Natural killer cell (primary cell): ENCODE data around the gene P2RY2. TPM values are rescaled to one million over a fixed set of nuclear protein-coding genes. Genes with fewer than 3 reads are reported as not detected.

Source experiments
- ATAC-seq, 3 donors: fragments of 150-1000 bp in 2 of 3; fragments of 200-7000 bp in 1 of 3; cut with Tn5 transposase; 1 replicate in 1 of 3; 2 replicates in 2 of 3; pipeline ENCODE4 v1.10.0; 2021; ENCODE audit warnings: mild to moderate bottlenecking in 2 of 3, moderate library complexity in 2 of 3
- DNase-seq, 2 donors: peaks; one replicate each; pipeline versions ENCODE4 v3.0.0 to v3.0.0-alpha.2; 2013 to 2021; ENCODE audit warnings: mixed read lengths in 1 of 2
- H3K27ac ChIP-seq: one replicate; pipeline ENCODE4 v1.5.1; 2013; ENCODE audit warnings: mild to moderate bottlenecking, low read length
- H3K27me3 ChIP-seq: one replicate; pipeline ENCODE4 v1.6.1; 2013; ENCODE audit warnings: low read length; ENCODE audit not compliant: control insufficient read depth, insufficient read depth
- H3K36me3 ChIP-seq: one replicate; pipeline ENCODE4 v1.6.1; 2013; ENCODE audit warnings: low read length; ENCODE audit not compliant: control insufficient read depth, insufficient read depth
- H3K4me1 ChIP-seq: one replicate; pipeline ENCODE4 v1.6.1; 2013; ENCODE audit warnings: low read length; ENCODE audit not compliant: control insufficient read depth, insufficient read depth
- H3K4me3 ChIP-seq: one replicate; pipeline ENCODE4 v1.5.1; 2013; ENCODE audit warnings: low read length
- H3K9me3 ChIP-seq: one replicate; pipeline ENCODE4 v1.6.1; 2013; ENCODE audit warnings: low read length; ENCODE audit not compliant: control insufficient read depth, insufficient read depth
- H3K27ac Mint-ChIP-seq, 2 donors: one replicate each; pipeline ENCODE4 v1.8.0; 2022; ENCODE audit warnings: mild to moderate bottlenecking in 2 of 2, mixed read lengths in 2 of 2, moderate library complexity in 1 of 2
- H3K27me3 Mint-ChIP-seq, 2 donors: one replicate each; pipeline ENCODE4 v1.8.0; 2022; ENCODE audit warnings: low read depth in 2 of 2, mixed read lengths in 2 of 2
- H3K36me3 Mint-ChIP-seq: one replicate; pipeline ENCODE4 v1.8.0; 2022; ENCODE audit warnings: mixed read lengths
- H3K4me1 Mint-ChIP-seq, 2 donors: one replicate each; pipeline ENCODE4 v1.8.0; 2022; ENCODE audit warnings: mixed read lengths in 2 of 2
- H3K4me3 Mint-ChIP-seq: one replicate; pipeline ENCODE4 v1.8.0; 2022; ENCODE audit warnings: mild to moderate bottlenecking, moderate library complexity, mixed read lengths
- H3K9me3 Mint-ChIP-seq, 2 donors: one replicate each; pipeline ENCODE4 v1.8.0; 2022; ENCODE audit warnings: mixed read lengths in 2 of 2
- WGBS: methylation state at CpG from one replicate; pipeline ENCODE4 v1.1.7; 2013; ENCODE audit warnings: missing lambda C conversion rate; ENCODE audit not compliant: insufficient coverage; 5-methylcytosine and 5-hydroxymethylcytosine counted together
- intact Hi-C: fragments of 100-400 bp; cut with micrococcal nuclease; formaldehyde crosslinking; loops from one replicate; pipeline ENCODE4 v1.14.2; 2022
- total RNA-seq, 4 donors: library from RNA; stranded (reverse); fragments of 120-200 nt in 1 of 4; gene quantifications; one replicate each; pipeline versions ENCODE4 v1.2.3 to v1.2.4, GENCODE V29; 2013 to 2022
- TF ChIP-seq, protein P1 (sequence below): fragments of 200-600 bp; IDR thresholded peaks from one replicate; pipeline ENCODE4 v1.8.0; 2022; ENCODE audit warnings: antibody characterized with exemption

P2RY2 gene
- total RNA-seq, 3 donors from 2014 or later (not counting 1 experiment from before 2014, with no cell fraction given) = 0.27 to 1.0 (median 0.90) TPM

- no peaks in the 10 kb centered on the region for H3K36me3 ChIP-seq
- intact Hi-C loops = no loop called here
- DNase-seq (no peak), ATAC-seq (no peak)
- no peaks in the 10 kb centered on the region for H3K36me3 Mint-ChIP-seq
- H3K4me3 ChIP-seq = no peak overlapping the region
- H3K4me1 ChIP-seq = no peaks in the 10 kb centered on the region
- H3K27me3 Mint-ChIP-seq = no peaks in the 10 kb centered on the region
- no peaks in the 10 kb centered on the region for H3K27me3 ChIP-seq
- no peaks in the 10 kb centered on the region for H3K4me1 Mint-ChIP-seq
- TF ChIP-seq, protein P1, sequence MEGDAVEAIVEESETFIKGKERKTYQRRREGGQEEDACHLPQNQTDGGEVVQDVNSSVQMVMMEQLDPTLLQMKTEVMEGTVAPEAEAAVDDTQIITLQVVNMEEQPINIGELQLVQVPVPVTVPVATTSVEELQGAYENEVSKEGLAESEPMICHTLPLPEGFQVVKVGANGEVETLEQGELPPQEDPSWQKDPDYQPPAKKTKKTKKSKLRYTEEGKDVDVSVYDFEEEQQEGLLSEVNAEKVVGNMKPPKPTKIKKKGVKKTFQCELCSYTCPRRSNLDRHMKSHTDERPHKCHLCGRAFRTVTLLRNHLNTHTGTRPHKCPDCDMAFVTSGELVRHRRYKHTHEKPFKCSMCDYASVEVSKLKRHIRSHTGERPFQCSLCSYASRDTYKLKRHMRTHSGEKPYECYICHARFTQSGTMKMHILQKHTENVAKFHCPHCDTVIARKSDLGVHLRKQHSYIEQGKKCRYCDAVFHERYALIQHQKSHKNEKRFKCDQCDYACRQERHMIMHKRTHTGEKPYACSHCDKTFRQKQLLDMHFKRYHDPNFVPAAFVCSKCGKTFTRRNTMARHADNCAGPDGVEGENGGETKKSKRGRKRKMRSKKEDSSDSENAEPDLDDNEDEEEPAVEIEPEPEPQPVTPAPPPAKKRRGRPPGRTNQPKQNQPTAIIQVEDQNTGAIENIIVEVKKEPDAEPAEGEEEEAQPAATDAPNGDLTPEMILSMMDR = no peak
- H3K27ac Mint-ChIP-seq = no peak overlapping the region
- H3K27ac ChIP-seq = no peak overlapping the region
- no peaks in the 10 kb centered on the region for H3K9me3 ChIP-seq
- no peak overlapping the region for H3K4me3 Mint-ChIP-seq
- no peaks in the 10 kb centered on the region for H3K9me3 Mint-ChIP-seq
Measured at GRCh38 chr11:73233211-73233610, 15.1 kb downstream of the P2RY2 start.

GRCh38 chr11:73233692-73234470 is 15.8 kb downstream of the P2RY2 start:
- no peaks in the 10 kb centered on the region for H3K27me3 Mint-ChIP-seq
- H3K9me3 Mint-ChIP-seq = no peaks in the 10 kb centered on the region
- H3K4me1 Mint-ChIP-seq = no peaks in the 10 kb centered on the region
- ATAC-seq (no peak), DNase-seq (no peak)
- TF ChIP-seq, protein P1 = no peak
- Histone ChIP-seq H3K4me1 (no peaks in the 10 kb centered on the region), H3K27ac (no peak overlapping the region), H3K4me3 (no peak overlapping the region), H3K36me3 (no peaks in the 10 kb centered on the region), H3K9me3 (no peaks in the 10 kb centered on the region), H3K27me3 (no peaks in the 10 kb centered on the region)
- intact Hi-C loops = no loop called here
- WGBS = 92% methylated on average over 23 of the region's 23 CpGs
- no peak overlapping the region for H3K27ac Mint-ChIP-seq
- H3K36me3 Mint-ChIP-seq = no peaks in the 10 kb centered on the region
- no peak overlapping the region for H3K4me3 Mint-ChIP-seq

DNA sequence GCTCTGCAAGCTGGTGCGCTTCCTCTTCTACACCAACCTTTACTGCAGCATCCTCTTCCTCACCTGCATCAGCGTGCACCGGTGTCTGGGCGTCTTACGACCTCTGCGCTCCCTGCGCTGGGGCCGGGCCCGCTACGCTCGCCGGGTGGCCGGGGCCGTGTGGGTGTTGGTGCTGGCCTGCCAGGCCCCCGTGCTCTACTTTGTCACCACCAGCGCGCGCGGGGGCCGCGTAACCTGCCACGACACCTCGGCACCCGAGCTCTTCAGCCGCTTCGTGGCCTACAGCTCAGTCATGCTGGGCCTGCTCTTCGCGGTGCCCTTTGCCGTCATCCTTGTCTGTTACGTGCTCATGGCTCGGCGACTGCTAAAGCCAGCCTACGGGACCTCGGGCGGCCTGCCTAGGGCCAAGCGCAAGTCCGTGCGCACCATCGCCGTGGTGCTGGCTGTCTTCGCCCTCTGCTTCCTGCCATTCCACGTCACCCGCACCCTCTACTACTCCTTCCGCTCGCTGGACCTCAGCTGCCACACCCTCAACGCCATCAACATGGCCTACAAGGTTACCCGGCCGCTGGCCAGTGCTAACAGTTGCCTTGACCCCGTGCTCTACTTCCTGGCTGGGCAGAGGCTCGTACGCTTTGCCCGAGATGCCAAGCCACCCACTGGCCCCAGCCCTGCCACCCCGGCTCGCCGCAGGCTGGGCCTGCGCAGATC is 16.5 kb downstream of the P2RY2 start:
- Mint-ChIP-seq H3K4me3 (no peak overlapping the region), H3K9me3 (no peaks in the 10 kb centered on the region), H3K36me3 (no peaks in the 10 kb centered on the region), H3K4me1 (no peaks in the 10 kb centered on the region), H3K27ac (no peak overlapping the region), H3K27me3 (no peaks in the 10 kb centered on the region)
- WGBS = 93% methylated on average over 56 of the region's 56 CpGs
- Histone ChIP-seq H3K4me3 (no peak overlapping the region), H3K9me3 (no peaks in the 10 kb centered on the region), H3K27ac (no peak overlapping the region), H3K36me3 (no peaks in the 10 kb centered on the region), H3K4me1 (no peaks in the 10 kb centered on the region), H3K27me3 (no peaks in the 10 kb centered on the region)
- TF ChIP-seq, protein P1 = no peak
- DNase-seq (no peak), ATAC-seq (no peak)
- intact Hi-C loops = no loop called here
